ENCODE measurements around the gene ZFYVE16. TPM values are rescaled to one million over a fixed set of nuclear protein-coding genes. Genes with fewer than 3 reads are reported as not detected.
"Not testable (repeated sequence)": the region's sequence is repeated elsewhere in the genome, so short reads cannot be mapped to it uniquely, and the experiment has no call there.

ZFYVE16 gene
- total RNA-seq, 4 donors from 2014 or later: 12.5 to 27.5 (median 18.2) TPM

- Histone ChIP-seq H3K36me3 (no peaks in the 10 kb centered on the region), H3K9me3 (no peaks in the 10 kb centered on the region), H3K4me3 (no peak overlapping the region), H3K27me3 (no peaks in the 10 kb centered on the region), H3K4me1 (no peaks in the 10 kb centered on the region), H3K27ac (no peak overlapping the region)
- DNase-seq: no peak
- 59 to 77% methylated on average over 3 of the region's 3 CpGs for WGBS, 2 donors
- intact Hi-C loops (cut with DNase I): no loop called here
- no peak for TF ChIP-seq POLR2A (IDR thresholded peaks at IDR 0.05)
- TF ChIP-seq, protein P1, sequence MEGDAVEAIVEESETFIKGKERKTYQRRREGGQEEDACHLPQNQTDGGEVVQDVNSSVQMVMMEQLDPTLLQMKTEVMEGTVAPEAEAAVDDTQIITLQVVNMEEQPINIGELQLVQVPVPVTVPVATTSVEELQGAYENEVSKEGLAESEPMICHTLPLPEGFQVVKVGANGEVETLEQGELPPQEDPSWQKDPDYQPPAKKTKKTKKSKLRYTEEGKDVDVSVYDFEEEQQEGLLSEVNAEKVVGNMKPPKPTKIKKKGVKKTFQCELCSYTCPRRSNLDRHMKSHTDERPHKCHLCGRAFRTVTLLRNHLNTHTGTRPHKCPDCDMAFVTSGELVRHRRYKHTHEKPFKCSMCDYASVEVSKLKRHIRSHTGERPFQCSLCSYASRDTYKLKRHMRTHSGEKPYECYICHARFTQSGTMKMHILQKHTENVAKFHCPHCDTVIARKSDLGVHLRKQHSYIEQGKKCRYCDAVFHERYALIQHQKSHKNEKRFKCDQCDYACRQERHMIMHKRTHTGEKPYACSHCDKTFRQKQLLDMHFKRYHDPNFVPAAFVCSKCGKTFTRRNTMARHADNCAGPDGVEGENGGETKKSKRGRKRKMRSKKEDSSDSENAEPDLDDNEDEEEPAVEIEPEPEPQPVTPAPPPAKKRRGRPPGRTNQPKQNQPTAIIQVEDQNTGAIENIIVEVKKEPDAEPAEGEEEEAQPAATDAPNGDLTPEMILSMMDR (IDR thresholded peaks at IDR 0.05): no peak
Measured at GRCh38 chr5:80387063-80387768, 20.6 kb upstream of the ZFYVE16 start.

DNA sequence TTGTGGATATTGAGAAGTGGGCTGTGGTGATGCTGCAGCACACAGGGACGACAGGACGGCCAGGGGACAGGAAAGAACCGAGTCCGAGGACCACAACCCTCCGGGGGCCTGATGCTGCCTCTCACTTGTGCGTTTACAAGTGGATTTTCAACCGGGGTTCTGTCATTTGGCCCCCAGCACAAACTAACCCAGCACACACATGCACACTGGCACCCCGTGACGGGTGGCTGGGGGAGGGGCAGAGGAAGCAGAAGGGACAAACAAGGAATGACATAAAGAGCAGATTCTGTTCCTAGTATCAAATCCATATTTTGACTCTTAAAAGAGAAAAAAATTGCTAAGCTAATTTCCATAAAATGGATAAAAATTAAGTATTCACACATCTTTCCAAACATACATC is 18.3 kb upstream of the ZFYVE16 start:
- Histone ChIP-seq H3K4me1 (no peaks in the 10 kb centered on the region), H3K36me3 (no peaks in the 10 kb centered on the region), H3K27ac (no peak overlapping the region), H3K4me3 (no peak overlapping the region), H3K27me3 (no peaks in the 10 kb centered on the region), H3K9me3 (no peaks in the 10 kb centered on the region)
- 38 to 41% methylated on average over 9 of the region's 9 CpGs for WGBS, 2 donors
- intact Hi-C loops (cut with DNase I): no loop called here
- DNase-seq: no peak
- TF ChIP-seq, protein P1 (IDR thresholded peaks at IDR 0.05): no peak
- no peak for TF ChIP-seq POLR2A (IDR thresholded peaks at IDR 0.05)

GRCh38 chr5:80390413-80390812 is 17.5 kb upstream of the ZFYVE16 start:
- H3K9me3 ChIP-seq; H3K27ac ChIP-seq; H3K27me3 ChIP-seq; intact Hi-C loops (cut with DNase I); H3K4me1 ChIP-seq; H3K4me3 ChIP-seq; H3K36me3 ChIP-seq; DNase-seq: not testable (repeated sequence)
- WGBS, 2 donors: 53 to 74% methylated on average over 2 to 3 of the region's 3 CpGs

DNA sequence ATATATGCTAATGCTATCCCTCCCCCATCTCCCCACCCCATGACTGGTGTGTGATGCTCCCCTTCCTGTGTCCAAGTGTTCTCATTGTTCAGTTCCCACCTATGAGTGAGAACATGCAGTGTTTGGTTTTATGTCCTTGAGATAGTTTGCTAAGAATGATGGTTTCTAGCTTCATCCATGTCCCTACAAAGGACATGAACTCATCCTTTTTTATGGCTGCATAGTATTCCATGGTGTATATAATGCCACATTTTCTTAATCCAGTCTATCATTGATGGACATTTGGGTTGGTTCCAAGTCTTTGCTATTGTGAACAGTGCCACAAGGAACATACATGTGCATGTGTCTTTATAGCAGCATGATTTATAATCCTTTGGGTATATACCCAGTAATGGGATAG is 16.6 kb upstream of the ZFYVE16 start:
- H3K4me3 ChIP-seq; H3K27ac ChIP-seq; H3K4me1 ChIP-seq; H3K9me3 ChIP-seq; DNase-seq; H3K27me3 ChIP-seq; H3K36me3 ChIP-seq; intact Hi-C loops (cut with DNase I): not testable (repeated sequence)

GRCh38 chr5:80399526-80400239 is 8.2 kb upstream of the ZFYVE16 start:
- no peaks in the 10 kb centered on the region for H3K4me1 ChIP-seq
- H3K27me3 ChIP-seq: peaks cover 0 to 6% (median 0%) of the 10 kb centered on the region in 4 donors
- DNase-seq: no peak
- TF ChIP-seq, protein P1 (IDR thresholded peaks at IDR 0.05): no peak
- no peak for TF ChIP-seq POLR2A (IDR thresholded peaks at IDR 0.05)
- no peak overlapping the region for H3K4me3 ChIP-seq
- H3K27ac ChIP-seq: no peak overlapping the region
- no peaks in the 10 kb centered on the region for H3K9me3 ChIP-seq
- intact Hi-C loops (cut with DNase I): no loop called here
- 58 to 64% methylated on average over 1 of the region's 1 CpG for WGBS, 2 donors
- no peaks in the 10 kb centered on the region for H3K36me3 ChIP-seq

DNA sequence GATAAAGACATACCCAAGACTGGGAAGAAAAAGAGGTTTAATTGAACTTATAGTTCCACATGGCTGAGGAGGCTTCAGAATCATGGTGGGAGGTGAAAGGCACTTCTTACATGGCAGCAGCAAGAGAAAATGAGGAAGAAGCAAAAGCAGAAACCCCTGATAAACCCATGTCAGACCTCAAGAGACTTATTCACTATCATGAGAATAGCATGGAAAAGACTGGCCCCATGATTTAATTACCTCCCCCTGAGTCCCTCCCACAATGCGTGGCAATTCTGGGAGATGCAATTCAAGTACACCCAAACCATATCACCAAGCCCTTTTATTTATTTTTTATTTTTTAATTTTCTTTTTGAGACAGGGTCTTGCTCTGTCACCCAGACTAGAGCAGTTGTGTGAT is 7.5 kb upstream of the ZFYVE16 start:
- intact Hi-C loops (cut with DNase I); H3K27me3 ChIP-seq; H3K27ac ChIP-seq; H3K36me3 ChIP-seq; DNase-seq; H3K4me3 ChIP-seq; H3K4me1 ChIP-seq; H3K9me3 ChIP-seq: not testable (repeated sequence)
- 93 to 100% methylated on average over 1 of the region's 1 CpG for WGBS, 2 donors
